HL-60 (cell line): ENCODE measurements around the gene DRAM2.

Experiments used
- DNase-seq, 2 experiments: peaks; one replicate each; pipeline ENCODE4 v3.0.0-alpha.2; 2010 to 2020; ENCODE audit warnings: low read depth in 1 of 2, low spot score in 1 of 2
- H3K27ac ChIP-seq: fragments of 250-450 bp; sonication (Bioruptor Pico); replicated peaks from 2 replicates; pipeline ENCODE4 v1.5.1; 2020; ENCODE audit warnings: mild to moderate bottlenecking, moderate library complexity
- H3K27me3 ChIP-seq: fragments of 250-450 bp; sonication (Bioruptor Pico); 2 replicates; pipeline ENCODE4 v1.5.1; 2021; ENCODE audit warnings: mild to moderate bottlenecking, moderate library complexity; ENCODE audit not compliant: insufficient read depth, poor library complexity, severe bottlenecking
- H3K4me3 ChIP-seq: replicated peaks from 2 replicates; pipeline ENCODE4 v1.5.1; 2011; ENCODE audit warnings: mild to moderate bottlenecking, control low read depth, low read length; ENCODE audit not compliant: insufficient read depth
- CTCF ChIP-seq: IDR thresholded peaks from one replicate; pipeline ENCODE4 v1.5.1; 2011; ENCODE audit warnings: low read length, control low read depth, inconsistent platforms; ENCODE audit not compliant: insufficient read depth
- GABPA ChIP-seq: IDR thresholded peaks from 2 replicates; pipeline ENCODE4 v1.6.1; 2012; ENCODE audit warnings: low read depth
- POLR2AphosphoS5 ChIP-seq: IDR thresholded peaks from 2 replicates; pipeline ENCODE4 v1.6.1; 2012; ENCODE audit warnings: low read depth
- SPI1 ChIP-seq: IDR thresholded peaks from 2 replicates; pipeline ENCODE4 v1.6.1; 2012; ENCODE audit warnings: low read depth, mild to moderate bottlenecking, borderline replicate concordance
- TF ChIP-seq, protein P1 (sequence below): IDR thresholded peaks from 2 replicates; pipeline ENCODE4 v1.6.1; 2012; ENCODE audit warnings: low read depth; ENCODE audit not compliant: insufficient replicate concordance

The DRAM2 gene

DNA sequence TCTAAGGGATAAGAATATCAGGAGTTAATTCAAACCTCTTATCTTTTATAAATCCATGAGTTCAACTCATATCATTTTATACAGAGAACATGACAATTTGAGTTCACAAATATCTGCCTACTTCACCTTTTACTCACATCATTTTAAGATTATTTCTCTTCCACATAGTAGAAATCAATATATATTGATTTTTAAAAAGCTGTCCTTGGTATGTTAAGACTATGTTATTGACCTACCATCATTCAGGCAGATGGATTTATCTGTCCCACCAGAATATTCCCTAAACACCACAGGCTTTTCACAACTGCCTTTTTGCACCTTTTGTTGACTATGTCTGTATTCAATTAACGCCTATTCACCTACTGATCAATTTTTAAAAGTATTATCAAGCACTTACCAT, 13.5 kb downstream of the DRAM2 start:
- TF ChIP-seq SPI1 (no peak), GABPA (no peak), CTCF (no peak), POLR2AphosphoS5 (no peak)
- TF ChIP-seq, protein P1, sequence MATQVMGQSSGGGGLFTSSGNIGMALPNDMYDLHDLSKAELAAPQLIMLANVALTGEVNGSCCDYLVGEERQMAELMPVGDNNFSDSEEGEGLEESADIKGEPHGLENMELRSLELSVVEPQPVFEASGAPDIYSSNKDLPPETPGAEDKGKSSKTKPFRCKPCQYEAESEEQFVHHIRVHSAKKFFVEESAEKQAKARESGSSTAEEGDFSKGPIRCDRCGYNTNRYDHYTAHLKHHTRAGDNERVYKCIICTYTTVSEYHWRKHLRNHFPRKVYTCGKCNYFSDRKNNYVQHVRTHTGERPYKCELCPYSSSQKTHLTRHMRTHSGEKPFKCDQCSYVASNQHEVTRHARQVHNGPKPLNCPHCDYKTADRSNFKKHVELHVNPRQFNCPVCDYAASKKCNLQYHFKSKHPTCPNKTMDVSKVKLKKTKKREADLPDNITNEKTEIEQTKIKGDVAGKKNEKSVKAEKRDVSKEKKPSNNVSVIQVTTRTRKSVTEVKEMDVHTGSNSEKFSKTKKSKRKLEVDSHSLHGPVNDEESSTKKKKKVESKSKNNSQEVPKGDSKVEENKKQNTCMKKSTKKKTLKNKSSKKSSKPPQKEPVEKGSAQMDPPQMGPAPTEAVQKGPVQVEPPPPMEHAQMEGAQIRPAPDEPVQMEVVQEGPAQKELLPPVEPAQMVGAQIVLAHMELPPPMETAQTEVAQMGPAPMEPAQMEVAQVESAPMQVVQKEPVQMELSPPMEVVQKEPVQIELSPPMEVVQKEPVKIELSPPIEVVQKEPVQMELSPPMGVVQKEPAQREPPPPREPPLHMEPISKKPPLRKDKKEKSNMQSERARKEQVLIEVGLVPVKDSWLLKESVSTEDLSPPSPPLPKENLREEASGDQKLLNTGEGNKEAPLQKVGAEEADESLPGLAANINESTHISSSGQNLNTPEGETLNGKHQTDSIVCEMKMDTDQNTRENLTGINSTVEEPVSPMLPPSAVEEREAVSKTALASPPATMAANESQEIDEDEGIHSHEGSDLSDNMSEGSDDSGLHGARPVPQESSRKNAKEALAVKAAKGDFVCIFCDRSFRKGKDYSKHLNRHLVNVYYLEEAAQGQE = no peak
- DNase-seq = no peak
- Histone ChIP-seq H3K27me3 (no peaks in the 10 kb centered on the region), H3K27ac (no peak overlapping the region), H3K4me3 (no peak overlapping the region)

- no peak overlapping the region for H3K4me3 ChIP-seq
- H3K27ac ChIP-seq = no peak overlapping the region
- no peaks in the 10 kb centered on the region for H3K27me3 ChIP-seq
- TF ChIP-seq, protein P1 = no peak
- no peak for TF ChIP-seq GABPA
- TF ChIP-seq POLR2AphosphoS5 = no peak
- TF ChIP-seq CTCF = no peak
- TF ChIP-seq SPI1 = no peak
- no peak for DNase-seq
These were observed 23.4 kb downstream of the DRAM2 start for GRCh38 chr1:111116496-111116895.

- no peak for DNase-seq
- Histone ChIP-seq H3K27me3 (no peaks in the 10 kb centered on the region), H3K27ac (no peak overlapping the region), H3K4me3 (no peak overlapping the region)
- TF ChIP-seq GABPA (no peak), CTCF (no peak), SPI1 (no peak), POLR2AphosphoS5 (no peak)
- TF ChIP-seq, protein P1 = no peak
These were observed 29.5 kb downstream of the DRAM2 start for GRCh38 chr1:111110197-111110899.
